Loucy (cell line): Measurements from ENCODE around the gene LIPN.

Experiments
- CTCF ChIP-seq: fragments of 200-600 bp; sonication (generic); conservative IDR thresholded peaks from 2 replicates; pipeline ENCODE4 v1.5.1; 2014; ENCODE audit warnings: mild to moderate bottlenecking, antibody characterized with exemption, low read length
- EZH2phosphoT487 ChIP-seq: fragments of 200-600 bp; IDR thresholded peaks from 2 replicates; pipeline ENCODE4 v1.6.1; 2018; ENCODE audit warnings: antibody characterized with exemption, mild to moderate bottlenecking, moderate library complexity, borderline replicate concordance

- TF ChIP-seq CTCF (no peak), EZH2phosphoT487 (no peak)
Measured at GRCh38 chr10:88826388-88826787, 66.6 kb downstream of the LIPN start.
